Heart left ventricle (tissue), 13 donors: Measurements from ENCODE around the gene MZT2A.
"Not testable (repeated sequence)": the region's sequence is repeated elsewhere in the genome, so short reads cannot be mapped to it uniquely, and the experiment has no call there.

Experiments used
- CTCF ChIP-seq, 12 donors: fragments of 200-600 bp; sonication (generic) in 4 of 12; IDR thresholded peaks; one replicate each; pipeline versions ENCODE4 v1.5.0 to v1.8.0; 2018 to 2022; ENCODE audit warnings: antibody characterized with exemption in 12 of 12, mild to moderate bottlenecking in 5 of 12
- POLR2A ChIP-seq, 2 donors: fragments of 450-650 bp; IDR thresholded peaks; one replicate each; pipeline ENCODE4 v1.6.1; 2017; ENCODE audit warnings: antibody characterized with exemption in 2 of 2, mild to moderate bottlenecking in 2 of 2, moderate library complexity in 2 of 2
- donor health status: ischemic (EF 13 %, LVEDD 7.1; RV severe dilation, severe dysfunction).
- donor health status: DM: no; HTN: yes; CAD: no.
- donor health status: DM: no; HTN: no; CAD: no.
- donor health status: ischemic (EF 25% LVEDD 6.9; RV normal size, moderate dysfunction).
- donor health status: ischemic (EF 25% LVEDD 5.7; RV mildly dilated, moderate dysfunction).
- donor health status: ischemic (EF 35%, LVEDD 5.7; RV mildly dilated, moderate dysfunction).
- donor health status: nonischemic (EF 11% LVEDD 7.7; RV severe dilation, severe dysfunction).
- donor health status: DM: yes; HTN: yes; CAD: no.
- donor health status: PGD.
- donor health status: ischemic (EF 29% LVEDD 5.4; RV normal size, mild dysfunction).
- donor health status: nonischemic (EF 23%, LVEDD 6.1; RV moderate dilation, normal function).

GRCh38 chr2:131532723-131533608 lies 40.8 kb upstream of the MZT2A start:
- not testable (repeated sequence) for TF ChIP-seq CTCF, POLR2A (IDR thresholded peaks at IDR 0.05)
